NCI-H345 treated with DMSO at 0.1 percent for 48 hours (cell line): Measurements from ENCODE around the gene ZNF93.
A peak's percentile ranks its signal among the peaks of the same experiment; 100 is the strongest.
"Not testable (repeated sequence)": the region's sequence is repeated elsewhere in the genome, so short reads cannot be mapped to it uniquely, and the experiment has no call there.

ENCODE experiments used
- DNase-seq: peaks from one replicate; lab custom pipeline; 2025; ENCODE audit not compliant: unreplicated experiment; lab: John Stamatoyannopoulos, UW

ZNF93 gene

GRCh38 chr19:19937403-19937802, 36.7 kb downstream of the ZNF93 start:
- no peak for DNase-seq

- no peak for DNase-seq
Measured at GRCh38 chr19:19938449-19938848, 37.7 kb downstream of the ZNF93 start.

GRCh38 chr19:19943848-19944582, 43.3 kb downstream of the ZNF93 start:
- DNase-seq: no peak

GRCh38 chr19:19944583-19944880, 43.8 kb downstream of the ZNF93 start:
- DNase-seq: no peak

- no peak for DNase-seq
Measured at GRCh38 chr19:19946226-19946625, 45.5 kb downstream of the ZNF93 start.

- no peak for DNase-seq
Measured at GRCh38 chr19:19948800-19949199, 48.1 kb downstream of the ZNF93 start.

- no peak for DNase-seq
Measured at GRCh38 chr19:19955208-19955607, 54.5 kb downstream of the ZNF93 start.

GRCh38 chr19:19956434-19957075, 55.8 kb downstream of the ZNF93 start:
- no peak for DNase-seq

- not testable (repeated sequence) for DNase-seq
Measured at GRCh38 chr19:19957766-19958165, 57.0 kb downstream of the ZNF93 start.

- peak; percentile 7 for DNase-seq
Measured at GRCh38 chr19:19959151-19959799, 58.5 kb downstream of the ZNF93 start.

- DNase-seq: no peak
Measured at GRCh38 chr19:19964416-19964815, 63.7 kb downstream of the ZNF93 start.

GRCh38 chr19:19966126-19966525, 65.4 kb downstream of the ZNF93 start:
- not testable (repeated sequence) for DNase-seq

GRCh38 chr19:19966862-19967261, 66.1 kb downstream of the ZNF93 start:
- DNase-seq: no peak
